Measurements from ENCODE around the gene MB21D2. TPM values are rescaled to one million over a fixed set of nuclear protein-coding genes. Genes with fewer than 3 reads are reported as not detected.

Gene MB21D2, protein sequence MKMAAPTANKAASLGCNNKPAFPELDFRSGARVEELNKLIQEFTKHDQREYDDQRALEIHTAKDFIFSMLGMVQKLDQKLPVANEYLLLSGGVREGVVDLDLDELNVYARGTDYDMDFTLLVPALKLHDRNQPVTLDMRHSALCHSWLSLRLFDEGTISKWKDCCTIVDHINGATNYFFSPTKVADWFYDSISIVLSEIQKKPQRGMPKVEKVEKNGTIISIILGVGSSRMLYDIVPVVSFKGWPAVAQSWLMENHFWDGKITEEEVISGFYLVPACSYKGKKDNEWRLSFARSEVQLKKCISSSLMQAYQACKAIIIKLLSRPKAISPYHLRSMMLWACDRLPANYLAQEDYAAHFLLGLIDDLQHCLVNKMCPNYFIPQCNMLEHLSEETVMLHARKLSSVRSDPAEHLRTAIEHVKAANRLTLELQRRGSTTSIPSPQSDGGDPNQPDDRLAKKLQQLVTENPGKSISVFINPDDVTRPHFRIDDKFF
- 7.2 and 7.3 TPM in 2 replicates for total RNA-seq

DNA sequence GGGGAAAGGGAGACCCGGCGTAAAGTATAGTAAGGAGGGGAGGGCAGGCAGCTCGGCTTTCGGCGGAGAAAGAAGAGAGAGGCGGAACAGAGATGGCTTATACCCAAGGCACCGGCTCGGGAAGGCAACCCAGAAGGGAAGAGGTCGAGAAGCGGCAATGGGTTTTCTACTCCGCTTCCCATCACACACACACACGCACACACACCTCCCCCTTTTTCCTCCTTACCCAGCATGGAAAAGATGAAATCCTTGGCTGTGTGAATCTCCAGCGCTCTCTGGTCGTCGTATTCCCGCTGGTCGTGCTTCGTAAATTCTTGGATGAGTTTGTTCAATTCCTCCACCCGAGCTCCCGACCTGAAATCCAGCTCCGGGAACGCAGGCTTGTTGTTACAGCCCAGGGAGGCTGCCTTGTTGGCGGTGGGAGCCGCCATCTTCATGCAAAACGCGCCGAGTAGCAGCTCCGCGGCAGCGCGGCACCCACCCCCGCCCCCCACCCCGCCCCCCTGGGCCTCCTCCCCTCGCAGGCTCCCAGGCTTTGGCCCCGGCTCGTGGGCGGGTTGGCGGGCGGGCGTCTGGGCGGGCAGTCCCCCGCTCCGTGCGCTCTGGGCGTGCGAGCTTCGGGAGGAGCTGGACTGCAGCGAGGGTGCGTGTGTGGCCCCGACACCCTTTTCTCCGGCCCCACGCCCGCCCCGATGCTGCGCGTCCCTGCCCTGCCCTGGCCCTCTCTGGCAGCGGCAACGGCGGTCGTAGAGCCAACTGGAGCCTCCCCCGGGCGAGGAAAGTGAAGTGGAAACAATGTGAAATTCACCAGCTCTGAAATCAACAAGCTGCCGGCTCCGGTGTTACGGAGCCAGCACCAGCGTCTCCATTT lies at the start of gene MB21D2:
MB21D2 (minus strand) TSS at position 453 of the 871 bp plus-strand sequence; CDS start at position 437, 16 bp downstream.

Other genes with a start within 250 kb of the MB21D2 start
- 2.6 TPM in 1 of 2 replicates, not detected in the other for gene FGF12, start 190.3 kb downstream of the MB21D2 start, total RNA-seq

Data from cardiac atrium fibroblast (primary cell).